GM21576 (cell line): ENCODE data around the gene B3GNT7.
"Not testable (repeated sequence)": the region's sequence is repeated elsewhere in the genome, so short reads cannot be mapped to it uniquely, and the experiment has no call there.

Experiments used
- ATAC-seq: cut with Tn5 transposase; IDR thresholded peaks from one replicate; pipeline ENCODE4 v1.9.1; 2021; ENCODE audit warnings: mild to moderate bottlenecking, moderate library complexity; ENCODE audit not compliant: unreplicated experiment

B3GNT7 gene

DNA sequence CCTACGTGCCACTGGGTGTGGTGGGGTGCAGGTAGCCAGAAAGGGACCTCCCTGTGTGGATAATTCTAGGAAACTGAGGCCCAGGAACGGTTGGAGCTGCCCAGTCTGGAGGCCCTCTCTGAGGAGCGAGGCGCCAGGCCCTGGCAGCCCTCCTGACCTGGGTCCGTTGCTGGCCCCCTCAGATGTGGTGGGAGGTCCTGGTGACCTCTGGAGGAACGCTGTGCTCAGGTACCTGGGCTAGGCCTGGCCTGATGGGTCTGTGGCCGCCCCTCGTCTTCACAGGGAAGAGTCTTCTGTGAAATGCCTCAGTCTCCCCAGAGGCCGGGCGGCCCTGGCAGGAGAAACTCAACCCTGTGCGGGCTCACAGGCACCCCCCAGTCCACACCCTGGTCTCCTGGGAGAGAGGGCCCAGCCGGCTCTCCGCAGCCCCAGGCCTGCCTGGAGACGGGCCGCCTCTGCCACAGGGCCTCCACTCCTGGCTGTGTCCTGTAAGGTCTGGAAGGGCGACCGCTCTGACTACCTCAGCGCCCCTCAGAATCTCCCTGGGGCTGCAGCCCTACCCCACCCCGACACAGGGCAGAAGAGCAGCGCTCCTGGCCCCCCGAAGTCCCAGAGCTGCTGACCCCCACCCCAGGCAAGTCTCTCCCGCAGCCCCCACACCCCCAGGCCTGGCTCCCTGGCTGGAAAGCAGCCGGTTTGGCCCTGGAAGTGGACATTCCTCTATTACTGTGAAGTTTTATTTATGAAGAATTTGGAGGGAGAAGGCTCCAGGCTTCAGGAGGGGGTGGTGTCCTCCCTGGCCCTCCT is 3.7 kb downstream of the B3GNT7 start:
- no peak for ATAC-seq

DNA sequence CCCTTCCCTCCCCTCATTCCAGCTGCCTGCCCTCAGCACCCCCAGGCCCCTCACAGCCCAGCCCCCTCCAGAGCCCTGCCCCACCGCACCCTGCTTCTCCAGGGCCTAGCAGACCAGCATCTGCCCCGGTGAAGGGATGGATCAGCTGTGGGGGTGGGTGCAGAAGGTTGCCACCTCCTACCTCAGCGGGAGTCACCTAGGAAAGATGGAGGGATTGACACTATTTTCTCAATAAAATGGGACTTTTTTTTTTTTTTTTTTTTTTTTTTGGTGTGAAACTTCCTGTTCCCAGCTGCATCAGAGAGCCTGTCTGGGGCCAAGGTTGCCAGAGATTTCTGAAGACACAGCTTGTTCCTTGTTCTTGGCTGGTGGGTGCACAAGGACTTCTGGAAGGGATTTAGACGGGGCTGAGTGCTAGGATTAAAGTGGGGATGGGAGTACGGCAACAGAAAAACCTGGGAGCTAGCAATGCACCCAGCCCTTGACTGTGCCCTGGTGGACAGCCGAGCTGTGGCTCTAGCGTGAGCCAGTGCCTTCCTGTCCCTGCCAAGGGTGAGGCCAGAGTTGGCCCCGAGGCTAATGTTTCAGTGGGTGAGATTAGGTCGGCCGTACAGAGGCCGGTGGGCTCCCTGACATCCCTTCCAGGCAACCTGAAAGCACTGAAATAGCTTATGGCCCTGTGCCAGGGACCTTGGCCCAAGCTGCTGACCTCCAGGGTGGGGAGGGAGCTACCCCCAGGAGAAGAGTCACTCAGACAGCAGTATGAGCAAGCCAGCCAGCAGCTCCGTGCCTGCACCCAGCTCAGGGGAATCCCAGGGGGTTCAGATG is 4.6 kb downstream of the B3GNT7 start:
- no peak for ATAC-seq

DNA sequence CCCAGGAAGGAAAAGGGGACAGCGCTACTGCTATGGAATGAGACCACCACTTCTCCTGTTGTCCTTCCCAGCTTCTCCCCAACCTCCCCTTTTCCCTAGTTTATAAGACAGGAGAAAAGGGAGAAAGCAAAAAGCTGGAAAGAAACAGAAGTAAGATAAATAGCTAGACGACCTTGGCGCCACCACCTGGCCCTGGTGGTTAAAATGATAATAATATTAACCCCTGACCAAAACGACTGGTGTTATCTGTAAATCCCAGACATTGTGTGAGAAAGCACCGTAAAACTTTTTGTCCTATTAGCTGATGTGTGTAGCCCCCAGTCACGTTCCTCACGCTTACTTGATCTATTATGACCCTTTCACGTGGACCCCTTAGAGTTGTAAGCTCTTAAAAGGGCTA is 5.2 kb downstream of the B3GNT7 start:
- ATAC-seq = not testable (repeated sequence)

DNA sequence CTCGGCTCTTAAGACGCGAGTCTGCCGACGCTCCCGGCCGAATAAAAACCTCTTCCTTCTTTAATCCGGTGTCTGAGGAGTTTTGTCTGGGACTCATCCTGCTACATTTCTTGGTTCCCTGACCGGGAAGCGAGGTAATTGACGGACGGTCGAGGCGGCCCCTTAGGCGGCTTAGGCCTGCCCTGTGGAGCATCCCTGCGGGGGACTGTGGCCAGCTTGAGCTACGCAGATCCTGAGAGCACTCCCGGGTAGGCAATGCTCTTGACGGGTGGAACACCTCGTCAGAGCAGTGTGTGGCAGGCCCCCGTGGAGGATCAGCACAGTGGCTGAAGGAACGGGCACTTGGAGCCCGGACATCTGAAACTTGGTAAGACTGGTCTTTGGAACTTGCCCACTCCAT is 5.6 kb downstream of the B3GNT7 start:
- not testable (repeated sequence) for ATAC-seq

DNA sequence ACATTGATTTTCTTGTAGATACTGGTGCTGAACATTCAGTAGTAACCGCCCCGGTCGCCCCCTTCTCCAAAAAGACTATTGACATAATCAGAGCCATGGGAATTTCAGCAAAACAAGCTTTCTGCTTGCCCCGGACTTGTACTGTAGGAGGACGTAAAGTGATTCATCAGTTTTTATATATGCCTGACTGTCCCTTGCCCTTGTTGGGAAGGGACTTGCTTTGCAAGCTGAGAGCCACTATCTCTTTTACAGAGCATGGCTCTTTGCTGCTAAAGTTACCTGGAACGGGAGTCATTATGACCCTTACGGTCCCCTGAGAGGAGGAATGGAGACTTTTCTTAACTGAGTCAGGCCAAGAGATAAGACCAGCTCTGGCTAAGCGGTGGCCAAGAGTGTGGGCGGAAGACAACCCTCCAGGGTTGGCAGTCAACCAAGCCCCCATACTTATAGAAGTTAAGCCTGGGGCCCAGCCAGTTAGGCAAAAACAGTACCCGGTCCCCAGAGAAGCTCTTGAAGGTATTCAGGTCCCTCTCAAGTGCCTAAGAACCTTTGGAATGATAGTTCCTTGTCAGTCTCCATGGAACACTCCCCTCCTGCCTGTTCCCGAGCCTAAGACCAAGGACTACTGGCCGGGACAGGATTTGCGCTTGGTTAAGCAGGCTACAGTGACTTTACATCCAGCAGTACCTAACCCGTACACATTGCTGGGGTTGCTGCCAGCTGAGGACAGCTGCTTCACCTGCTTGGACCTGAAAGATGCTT is 8.1 kb downstream of the B3GNT7 start:
- ATAC-seq = not testable (repeated sequence)

DNA sequence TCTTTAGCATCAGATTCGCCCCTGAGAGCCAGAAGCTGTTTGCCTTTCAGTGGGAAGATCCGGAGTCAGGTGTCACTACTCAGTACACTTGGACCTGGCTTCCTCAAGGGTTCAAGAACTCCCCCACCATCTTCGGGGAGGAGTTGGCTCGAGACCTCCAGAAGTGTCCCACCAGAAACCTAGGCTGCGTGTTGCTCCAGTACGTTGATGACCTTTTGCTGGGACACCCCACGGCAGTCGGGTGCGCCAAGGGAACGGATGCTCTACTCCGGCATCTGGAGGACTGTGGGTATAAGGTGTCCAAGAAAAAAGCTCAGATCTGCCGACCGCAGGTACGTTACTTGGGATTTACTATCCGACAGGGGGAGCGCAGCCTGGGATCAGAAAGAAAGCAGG is 8.7 kb downstream of the B3GNT7 start:
- ATAC-seq = not testable (repeated sequence)

DNA sequence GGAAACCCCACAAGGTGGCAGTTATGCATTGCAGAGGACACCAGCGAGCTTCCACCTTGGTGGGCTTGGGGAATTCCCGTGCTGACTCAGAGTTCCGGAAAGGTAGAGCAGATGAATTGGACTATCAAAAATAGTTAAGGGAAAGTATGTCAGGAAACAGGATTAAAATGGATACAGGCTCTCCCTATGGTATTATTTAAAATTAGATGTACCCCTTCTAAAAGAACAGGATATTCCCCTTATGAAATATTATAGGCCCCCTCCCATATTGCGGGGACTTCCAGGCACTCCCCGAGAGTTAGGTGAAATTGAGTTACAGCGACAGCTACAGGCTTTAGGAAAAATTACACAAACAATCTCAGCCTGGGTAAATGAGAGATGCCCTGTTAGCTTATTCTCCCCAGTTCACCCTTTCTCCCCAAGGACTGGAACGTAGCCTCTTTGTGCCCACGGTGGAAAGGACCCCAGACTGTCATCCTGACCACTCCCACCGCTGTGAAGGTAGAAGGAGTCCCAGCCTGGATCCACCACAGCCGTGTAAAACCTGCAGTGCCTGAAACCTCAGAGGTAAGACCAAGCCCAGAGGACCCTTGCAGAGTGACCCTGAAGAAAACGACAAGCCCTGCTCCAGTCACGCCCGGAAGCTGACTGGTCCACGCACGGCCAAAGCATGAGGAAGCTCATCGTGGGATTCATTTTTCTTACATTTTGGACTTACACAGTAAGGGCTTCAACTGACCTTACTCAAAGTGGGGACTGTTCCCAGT is 10.3 kb downstream of the B3GNT7 start:
- not testable (repeated sequence) for ATAC-seq

DNA sequence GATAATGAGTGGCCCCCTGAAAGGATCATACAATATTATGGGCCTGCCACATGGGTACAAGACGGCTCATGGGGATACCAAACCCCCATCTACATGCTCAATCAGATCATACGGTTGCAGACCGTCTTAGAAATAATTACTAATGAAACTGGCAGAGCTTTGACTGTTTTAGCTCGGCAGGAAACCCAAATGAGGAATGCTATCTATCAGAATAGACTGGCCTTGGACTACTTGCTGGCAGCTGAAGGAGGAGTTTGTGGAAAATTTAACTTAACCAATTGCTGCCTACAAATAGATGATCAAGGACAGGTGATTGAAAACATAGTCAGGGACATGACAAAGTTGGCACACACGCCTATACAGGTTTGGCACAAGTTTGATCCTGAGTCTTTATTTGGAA is 12.2 kb downstream of the B3GNT7 start:
- ATAC-seq = not testable (repeated sequence)

DNA sequence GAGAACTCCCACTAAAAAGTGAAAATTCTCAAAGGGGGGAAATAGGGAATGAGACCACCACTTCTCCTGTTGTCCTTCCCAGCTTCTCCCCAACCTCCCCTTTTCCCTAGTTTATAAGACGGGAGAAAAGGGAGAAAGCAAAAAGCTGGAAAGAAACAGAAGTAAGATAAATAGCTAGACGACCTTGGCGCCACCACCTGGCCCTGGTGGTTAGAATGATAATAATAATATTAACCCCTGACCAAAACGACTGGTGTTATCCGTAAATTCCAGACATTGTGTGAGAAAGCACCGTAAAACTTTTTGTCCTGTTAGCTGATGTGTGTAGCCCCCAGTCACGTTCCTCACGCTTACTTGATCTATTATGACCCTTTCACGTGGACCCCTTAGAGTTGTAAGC is 12.8 kb downstream of the B3GNT7 start:
- not testable (repeated sequence) for ATAC-seq

DNA sequence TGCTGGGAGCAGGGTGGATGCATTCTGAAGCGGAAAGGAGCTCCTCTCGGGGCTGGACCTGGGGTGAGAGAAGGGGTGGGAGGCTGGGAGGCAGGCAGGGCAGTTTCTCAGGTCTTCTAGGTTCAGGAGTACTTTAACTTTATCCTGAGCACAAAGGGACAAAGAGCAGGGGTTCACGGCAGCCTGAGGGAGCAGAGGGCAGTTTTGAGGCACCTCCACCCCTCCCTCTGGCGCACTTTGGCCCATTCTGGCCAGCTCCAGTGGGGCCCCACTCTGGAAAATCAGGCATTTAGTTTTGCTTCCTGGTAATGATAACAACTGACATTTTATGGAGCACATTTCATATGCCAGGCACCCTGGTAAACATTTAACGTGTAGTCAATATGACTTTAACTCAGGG is 14.3 kb downstream of the B3GNT7 start:
- ATAC-seq = no peak

DNA sequence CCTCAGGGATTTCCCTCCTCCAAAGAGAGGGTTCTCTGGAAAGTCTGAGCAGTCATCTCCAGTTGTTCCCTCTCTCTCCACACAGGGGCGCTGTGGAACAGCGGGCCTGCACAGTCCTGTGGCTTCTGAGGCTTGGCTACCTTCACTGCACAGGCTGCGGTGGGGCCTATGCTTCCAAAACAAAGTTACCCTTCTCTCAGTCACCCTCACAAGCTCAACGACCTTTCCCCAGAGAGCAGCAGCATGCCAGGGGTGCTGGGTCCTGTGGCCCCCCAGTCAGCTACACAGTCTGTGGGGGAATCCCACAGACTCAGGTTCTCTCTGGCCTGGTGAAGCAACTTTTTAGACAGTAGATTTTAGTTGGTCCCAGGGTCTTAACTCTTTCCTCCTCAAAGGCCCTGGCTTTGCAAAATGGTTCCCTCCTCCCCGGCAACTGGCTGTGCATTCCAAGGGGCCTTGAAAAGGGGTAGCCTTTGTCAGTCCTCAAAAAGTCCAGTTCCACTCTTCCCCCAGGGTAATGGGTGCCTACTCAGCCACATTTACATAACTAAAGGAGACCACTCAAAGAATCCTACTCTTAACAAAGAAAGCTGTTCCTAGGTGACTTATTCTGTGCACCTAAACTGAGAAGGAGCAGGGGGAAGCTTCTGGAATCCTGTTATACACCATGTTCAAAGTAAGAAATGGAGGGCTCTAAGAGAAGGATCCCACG is 14.9 kb downstream of the B3GNT7 start:
- no peak for ATAC-seq

DNA sequence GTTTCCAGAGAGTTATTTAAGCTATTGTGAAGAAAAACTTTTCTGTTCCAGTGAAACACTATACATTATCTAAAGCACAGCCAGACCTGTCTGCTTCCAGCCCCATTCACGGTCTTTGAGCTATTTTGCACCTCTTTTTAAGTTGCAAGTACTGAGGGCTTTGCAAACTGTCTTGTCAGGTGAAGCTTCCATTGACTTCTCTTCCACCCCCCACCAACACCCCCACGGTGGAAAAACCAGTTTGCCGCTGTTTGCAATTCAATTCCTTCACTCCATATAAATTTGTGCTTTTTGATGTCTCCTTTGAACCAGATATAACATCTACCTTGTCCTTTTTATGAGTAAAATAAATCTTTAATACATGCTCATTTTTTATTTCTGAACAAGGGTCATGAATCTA is 15.7 kb downstream of the B3GNT7 start:
- ATAC-seq = no peak

DNA sequence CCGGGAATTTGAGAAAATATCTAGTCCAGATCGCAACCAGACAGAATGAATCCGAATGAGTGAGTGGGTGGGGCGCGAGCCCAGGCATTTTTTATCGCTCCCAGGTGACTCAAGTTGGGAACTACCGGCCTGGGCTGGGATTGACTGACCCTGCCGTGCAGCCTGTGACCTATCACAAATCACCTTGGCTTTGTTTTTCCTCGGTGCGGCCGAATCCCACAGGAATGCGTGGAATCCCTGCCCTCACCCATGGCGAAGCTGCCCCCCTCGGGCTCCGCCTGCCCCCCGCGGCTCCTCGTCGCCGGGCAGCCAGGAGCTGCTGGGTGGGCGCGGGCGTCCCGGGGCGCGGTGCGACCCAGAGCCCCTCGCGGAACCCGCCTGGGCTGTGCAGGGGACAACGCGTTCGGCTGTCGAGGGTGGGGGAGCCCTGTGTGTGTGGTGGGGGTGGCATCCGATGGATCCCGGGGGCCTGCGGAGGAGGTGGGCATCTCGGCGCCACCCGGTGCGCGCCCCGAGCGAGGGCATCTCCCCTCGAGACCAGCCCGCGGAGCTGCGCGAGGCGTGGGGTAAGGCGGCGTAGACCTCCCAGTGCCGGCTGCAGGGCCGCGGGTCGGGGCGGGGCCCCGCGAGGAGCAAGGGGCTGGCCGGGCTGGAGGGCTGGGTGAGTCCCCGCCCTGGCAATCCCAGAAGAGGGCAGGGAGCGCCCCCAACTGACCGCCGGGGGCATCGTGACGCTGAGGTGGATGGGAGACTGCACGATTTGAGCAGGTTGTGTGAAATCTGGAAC is 16.5 kb downstream of the B3GNT7 start:
- ATAC-seq = peak; percentile 99

DNA sequence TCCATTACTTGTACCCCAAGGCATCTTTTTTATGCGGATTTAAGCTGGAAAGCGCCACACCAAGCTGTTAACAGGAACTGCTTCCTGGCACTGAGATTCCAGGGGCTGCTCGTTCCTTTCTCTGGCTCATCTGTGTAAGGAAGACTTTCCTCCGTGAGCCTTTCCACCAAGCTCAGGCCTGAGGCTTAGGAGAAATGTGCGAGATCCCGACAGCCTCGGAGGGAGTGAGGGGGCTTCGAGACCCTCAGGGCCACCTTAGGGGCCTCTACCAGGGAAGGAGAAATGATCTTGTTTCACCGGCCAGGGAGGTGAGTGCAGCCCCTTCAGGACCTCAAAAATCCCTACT is 17.1 kb downstream of the B3GNT7 start:
- ATAC-seq = no peak

DNA sequence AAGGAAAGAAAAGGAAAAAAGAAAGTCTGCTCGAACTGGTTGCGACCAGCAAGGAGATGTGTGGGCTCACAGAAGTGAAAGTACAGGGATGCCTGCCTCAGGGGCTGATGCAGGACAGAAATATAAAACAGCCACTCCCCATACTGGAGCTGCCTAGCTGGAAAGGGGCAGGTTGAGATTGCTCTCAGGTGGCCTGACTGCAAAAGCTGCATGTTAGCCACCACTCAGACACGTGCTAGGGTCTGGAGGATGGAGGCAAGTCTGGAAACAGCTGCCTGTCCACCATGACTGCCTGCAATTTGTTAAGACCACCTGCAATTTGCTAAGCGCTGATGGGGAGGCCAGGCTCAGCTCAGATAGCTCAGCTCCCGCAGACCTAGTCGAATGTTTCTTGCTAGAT is 17.9 kb downstream of the B3GNT7 start:
- no peak for ATAC-seq

DNA sequence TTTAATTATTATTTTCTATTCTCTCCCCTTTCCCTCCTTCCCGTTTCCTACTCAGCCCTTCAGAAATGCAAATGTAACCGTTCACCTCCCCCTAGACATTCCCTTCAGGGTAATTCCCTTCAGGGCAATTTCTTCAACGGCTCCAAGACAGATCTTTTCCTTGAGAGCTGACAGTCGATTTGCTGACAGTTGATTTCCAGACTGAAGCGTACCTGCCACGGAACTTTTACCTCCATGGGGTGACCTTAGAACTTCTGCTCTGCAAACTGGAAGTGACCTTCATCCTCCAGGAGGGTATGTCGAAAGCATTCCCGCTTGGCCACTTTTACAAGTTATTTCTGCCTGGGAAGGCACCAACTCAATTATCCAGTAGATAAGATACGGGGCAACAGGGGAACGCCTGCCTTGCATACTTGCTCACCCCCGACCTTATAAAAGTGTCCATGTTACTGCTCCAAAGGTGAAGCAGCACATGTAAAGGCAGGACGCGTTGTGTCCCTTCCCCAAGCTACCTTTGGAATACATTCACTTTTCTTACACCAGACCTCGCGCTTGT is 18.5 kb downstream of the B3GNT7 start:
- no peak for ATAC-seq

DNA sequence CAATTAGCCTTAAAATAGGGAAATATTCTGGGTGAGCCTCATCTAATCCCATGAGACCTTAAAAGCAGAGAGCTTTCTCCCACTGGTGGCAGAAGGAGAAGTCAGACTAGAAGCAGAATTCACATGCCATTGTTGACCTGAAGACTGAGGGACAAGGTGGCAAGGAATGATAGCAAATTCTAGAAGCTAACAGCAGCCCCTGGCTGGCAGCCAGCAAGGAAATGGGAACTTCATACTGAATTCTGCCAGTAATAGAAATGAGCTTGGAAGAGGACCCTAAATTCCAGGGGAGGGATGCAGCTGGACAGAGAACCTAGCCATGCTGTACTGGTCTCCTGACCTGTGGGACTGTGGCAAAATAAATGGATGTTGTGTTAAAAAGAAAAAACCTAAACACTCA is 19.5 kb downstream of the B3GNT7 start:
- ATAC-seq = no peak

DNA sequence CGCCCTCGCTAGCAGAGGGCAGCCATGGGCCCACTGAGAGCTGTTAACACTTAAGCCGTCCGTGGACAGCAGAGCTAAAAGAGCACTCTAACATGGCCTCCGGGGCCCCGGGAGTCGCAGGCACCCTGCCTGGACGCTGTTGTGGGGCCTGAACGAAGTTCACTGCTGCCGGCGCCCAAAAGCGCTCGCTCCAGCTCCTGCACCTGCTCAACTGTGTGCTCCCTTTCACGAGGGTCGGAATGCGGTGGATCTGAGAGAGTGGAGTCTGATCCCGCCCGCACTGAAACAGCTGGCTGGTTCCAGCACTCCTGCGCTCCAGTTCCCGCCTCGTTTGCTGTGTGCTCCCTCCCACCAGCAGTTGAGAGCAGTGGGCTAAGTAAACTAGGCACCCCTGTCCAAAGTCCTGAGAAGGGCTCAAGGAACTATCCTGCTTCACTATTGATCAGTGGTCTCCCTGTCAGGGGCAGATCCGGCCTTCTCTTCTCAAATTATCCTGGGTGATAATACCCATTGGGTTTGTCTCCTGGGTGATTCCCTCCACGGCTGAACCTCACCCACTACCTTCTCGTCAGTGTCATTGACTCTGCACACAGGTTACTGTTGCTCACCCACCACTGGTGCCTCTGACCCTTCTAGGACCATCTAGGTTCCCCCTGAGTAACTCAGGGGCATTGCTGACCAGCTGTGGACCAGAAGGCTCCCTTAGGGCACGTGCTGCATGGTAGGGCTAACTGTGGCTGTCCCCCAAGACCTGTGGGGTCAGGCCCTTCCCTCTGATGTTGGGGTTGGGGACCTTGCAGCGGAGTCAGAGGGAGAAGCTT is 23.5 kb downstream of the B3GNT7 start:
- ATAC-seq = no peak
